HL-60 (cell line): Measurements from ENCODE around the gene SNRPD3.
"Not testable (repeated sequence)": the region's sequence is repeated elsewhere in the genome, so short reads cannot be mapped to it uniquely, and the experiment has no call there.

Source experiments
- DNase-seq, 2 experiments: peaks; one replicate each; pipeline ENCODE4 v3.0.0-alpha.2; 2010 to 2020; ENCODE audit warnings: low read depth in 1 of 2, low spot score in 1 of 2
- H3K27ac ChIP-seq: fragments of 250-450 bp; sonication (Bioruptor Pico); replicated peaks from 2 replicates; pipeline ENCODE4 v1.5.1; 2020; ENCODE audit warnings: mild to moderate bottlenecking, moderate library complexity
- H3K27me3 ChIP-seq: fragments of 250-450 bp; sonication (Bioruptor Pico); 2 replicates; pipeline ENCODE4 v1.5.1; 2021; ENCODE audit warnings: mild to moderate bottlenecking, moderate library complexity; ENCODE audit not compliant: insufficient read depth, poor library complexity, severe bottlenecking
- H3K4me3 ChIP-seq: replicated peaks from 2 replicates; pipeline ENCODE4 v1.5.1; 2011; ENCODE audit warnings: mild to moderate bottlenecking, control low read depth, low read length; ENCODE audit not compliant: insufficient read depth

Gene SNRPD3

GRCh38 chr22:24621244-24621643 lies 65.4 kb downstream of the SNRPD3 start:
- not testable (repeated sequence) for H3K4me3 ChIP-seq, H3K27ac ChIP-seq, H3K27me3 ChIP-seq, DNase-seq

- H3K4me3 ChIP-seq, H3K27ac ChIP-seq, DNase-seq, H3K27me3 ChIP-seq: not testable (repeated sequence)
These were observed 66.8 kb downstream of the SNRPD3 start for GRCh38 chr22:24622596-24622995.
